Activated CD4-positive, CD25-positive, alpha-beta regulatory T cell (primary cell): ENCODE measurements around the gene RGS6.

ENCODE experiments used
- DNase-seq, 4 experiments: peaks; one replicate each; lab custom pipeline; 2025; lab: John Stamatoyannopoulos, UW

The RGS6 gene

GRCh38 chr14:72583316-72584272, 651.4 kb downstream of the RGS6 start:
- no peak for DNase-seq

GRCh38 chr14:72588521-72588920, 656.3 kb downstream of the RGS6 start:
- DNase-seq, result no peak

- DNase-seq, result no peak
These were observed 657.4 kb downstream of the RGS6 start for GRCh38 chr14:72589652-72590051.

GRCh38 chr14:72590577-72590976, 658.3 kb downstream of the RGS6 start:
- DNase-seq, result no peak

- no peak for DNase-seq
These were observed 659.2 kb downstream of the RGS6 start for GRCh38 chr14:72591391-72591790.

- DNase-seq, result no peak
These were observed 662.1 kb downstream of the RGS6 start for GRCh38 chr14:72594099-72594901.

- no peak for DNase-seq
These were observed 663.1 kb downstream of the RGS6 start for GRCh38 chr14:72595152-72595862.

- no peak for DNase-seq
These were observed 665.3 kb downstream of the RGS6 start for GRCh38 chr14:72597252-72598233.

GRCh38 chr14:72598306-72598705, 666.1 kb downstream of the RGS6 start:
- no peak for DNase-seq

- DNase-seq, result no peak
These were observed 667.6 kb downstream of the RGS6 start for GRCh38 chr14:72599579-72600470.

- DNase-seq, result no peak
These were observed 668.5 kb downstream of the RGS6 start for GRCh38 chr14:72600551-72601330.

GRCh38 chr14:72603639-72604038, 671.4 kb downstream of the RGS6 start:
- no peak for DNase-seq

- DNase-seq, result no peak
These were observed 671.9 kb downstream of the RGS6 start for GRCh38 chr14:72604133-72604532.

GRCh38 chr14:72605096-72605920, 673.1 kb downstream of the RGS6 start:
- DNase-seq, result no peak

- no peak for DNase-seq
These were observed 673.6 kb downstream of the RGS6 start for GRCh38 chr14:72605921-72606220.

GRCh38 chr14:72606879-72607278, 674.6 kb downstream of the RGS6 start:
- DNase-seq, result no peak

GRCh38 chr14:72607386-72608130, 675.3 kb downstream of the RGS6 start:
- DNase-seq, result no peak
